ENCODE data around the gene MEAK7.

- TF ChIP-seq CTCF (IDR thresholded peaks at IDR 0.05) (no peak), POLR2A (IDR thresholded peaks at IDR 0.05) (no peak)
Measured at GRCh38 chr16:84501077-84501735, 3.3 kb downstream of the MEAK7 start.

Data from adrenal gland (tissue), 5 donors.